ENCODE results near the gene FBXL3.

DNA sequence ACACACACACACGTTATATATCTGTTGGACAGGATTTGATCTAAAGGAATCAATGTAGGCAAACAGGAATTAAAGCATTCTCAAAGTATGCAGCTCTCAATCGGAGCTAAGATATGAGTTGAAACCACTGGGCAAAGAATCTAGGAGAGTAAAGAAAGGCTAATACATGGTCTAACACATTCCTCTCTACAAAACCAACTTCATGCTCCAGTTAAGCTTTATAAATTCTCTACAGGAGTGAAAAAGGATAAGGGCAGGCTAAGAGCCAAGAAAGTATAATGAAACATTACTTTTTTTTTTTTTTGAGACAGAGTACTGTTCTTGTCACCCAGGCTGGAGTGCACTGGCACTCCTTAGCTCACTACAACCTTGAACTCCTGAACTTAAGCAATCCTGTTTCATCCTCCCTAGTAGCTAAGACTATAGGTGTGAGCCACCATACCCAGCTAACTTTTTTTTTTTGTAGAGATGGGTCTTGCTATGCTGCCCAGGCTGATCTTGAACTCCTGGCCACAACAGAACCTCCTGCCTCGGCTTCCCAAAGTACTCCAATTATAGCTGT, 10.6 kb downstream of the FBXL3 start:
- TF ChIP-seq GATA2 (IDR thresholded peaks at IDR 0.05; ENCODE audit: low read depth, low read length) (no peak), GATA3 (IDR thresholded peaks at IDR 0.05; ENCODE audit: low read depth, low read length) (no peak)

Measured in SH-SY5Y (cell line).